DND-41 (cell line): ENCODE measurements around the gene MGAT2.

Source experiments
- ATAC-seq: fragments of 200-7000 bp; cut with Tn5 transposase; 3 replicates; pipeline ENCODE4 v1.9.1; 2021; ENCODE audit warnings: low read depth; ENCODE audit not compliant: insufficient read depth
- DNase-seq: peaks from one replicate; pipeline ENCODE4 v3.0.0-alpha.2; 2020
- H2AFZ ChIP-seq: 2 replicates; pipeline ENCODE4 v1.6.0; 2012; ENCODE audit warnings: low read depth, low read length
- H3K27ac ChIP-seq: 2 replicates; pipeline ENCODE4 v1.5.1; 2012; ENCODE audit warnings: low read length, inconsistent platforms
- H3K27me3 ChIP-seq: fragments of 200-600 bp; sonication (generic); 2 replicates; pipeline ENCODE4 v1.6.0; 2012; ENCODE audit warnings: low read length, mild to moderate bottlenecking, inconsistent platforms; ENCODE audit not compliant: insufficient read depth, poor library complexity
- H3K36me3 ChIP-seq: 2 replicates; pipeline ENCODE4 v1.5.1; 2012; ENCODE audit warnings: low read length, inconsistent platforms; ENCODE audit not compliant: insufficient read depth
- H3K4me1 ChIP-seq: 2 replicates; pipeline ENCODE4 v1.5.1; 2012; ENCODE audit warnings: mild to moderate bottlenecking, low read length; ENCODE audit not compliant: insufficient read depth
- H3K4me2 ChIP-seq: 2 replicates; pipeline ENCODE4 v1.6.0; 2012; ENCODE audit warnings: mild to moderate bottlenecking, moderate library complexity, low read length, inconsistent platforms; ENCODE audit not compliant: insufficient read depth
- H3K4me3 ChIP-seq, 2 experiments: fragments of 200-600 bp in 1 of 2; shearing (Covaris generic) in 1 of 2; 2 replicates each; pipeline ENCODE4 v1.5.1; 2012 to 2016; ENCODE audit warnings: inconsistent platforms in 2 of 2, low read length in 2 of 2, mild to moderate bottlenecking in 2 of 2, low read depth in 1 of 2, moderate library complexity in 1 of 2
- H3K79me2 ChIP-seq: 2 replicates; pipeline ENCODE4 v1.6.0; 2012; ENCODE audit warnings: low read length, inconsistent platforms; ENCODE audit not compliant: insufficient read depth
- H3K9ac ChIP-seq: 2 replicates; pipeline ENCODE4 v1.6.0; 2012; ENCODE audit warnings: low read depth, mild to moderate bottlenecking, inconsistent platforms, low read length, moderate library complexity
- H3K9me3 ChIP-seq: 2 replicates; pipeline ENCODE4 v1.5.1; 2012; ENCODE audit warnings: low read length, moderate library complexity, mild to moderate bottlenecking, inconsistent platforms; ENCODE audit not compliant: insufficient read depth, severe bottlenecking
- H4K20me1 ChIP-seq: 2 replicates; pipeline ENCODE4 v1.6.0; 2012; ENCODE audit warnings: low read length; ENCODE audit not compliant: insufficient read depth
- EZH2 ChIP-seq: IDR thresholded peaks from 3 replicates; pipeline ENCODE4 v1.6.1; 2012; ENCODE audit warnings: borderline replicate concordance, low read depth, mild to moderate bottlenecking, moderate library complexity, low read length, inconsistent platforms; ENCODE audit not compliant: severe bottlenecking
- TF ChIP-seq, protein P1 (sequence below): IDR thresholded peaks from 2 replicates; pipeline ENCODE4 v1.5.1; 2012; ENCODE audit warnings: borderline replicate concordance, low read length, moderate library complexity, mild to moderate bottlenecking; ENCODE audit not compliant: poor library complexity, severe bottlenecking; ENCODE audit errors: extremely low read depth

The MGAT2 gene

DNA sequence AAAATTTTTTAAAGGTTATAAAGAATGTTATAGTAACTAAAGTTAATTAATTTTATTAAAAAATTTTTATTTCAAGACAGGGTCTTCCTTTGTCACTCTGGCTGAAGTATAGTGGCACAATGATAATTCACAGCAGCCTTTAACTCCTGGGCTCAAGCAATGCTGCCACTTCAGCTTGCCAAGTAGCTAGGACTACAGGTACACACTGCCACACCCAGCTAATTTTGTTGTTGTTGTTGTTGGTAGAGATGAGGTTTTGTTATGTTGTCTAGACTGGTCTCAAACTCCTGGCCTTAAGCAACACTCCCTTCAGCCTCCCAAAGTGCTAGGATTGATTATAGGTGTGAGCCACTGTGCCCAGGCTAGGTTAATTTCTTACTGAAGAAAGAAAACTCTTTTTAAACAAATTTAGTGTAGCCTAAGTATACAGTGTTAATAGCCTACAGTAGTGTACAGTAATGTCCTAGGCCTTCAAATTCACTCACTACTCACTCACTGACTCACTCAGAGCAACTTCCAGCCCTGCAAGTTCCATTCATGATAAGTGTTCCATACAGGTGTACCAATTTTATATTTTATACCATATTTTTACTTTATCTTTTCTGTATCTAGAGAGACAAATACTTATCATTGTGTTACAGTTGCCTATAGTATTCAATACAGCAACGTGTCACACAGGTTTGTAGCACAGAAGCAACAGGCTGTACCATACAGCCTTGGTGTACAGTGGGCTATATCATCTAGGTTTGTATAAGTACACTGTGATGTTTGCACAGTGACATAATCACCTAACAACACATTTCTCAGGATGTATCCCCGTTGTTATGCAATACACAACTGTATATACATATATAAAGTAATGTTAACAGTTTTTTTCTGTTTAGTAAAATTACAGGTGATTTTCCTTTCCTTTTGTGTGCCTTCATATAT lies 39.2 kb downstream of the MGAT2 start:
- no peak for ATAC-seq
- H3K79me2 ChIP-seq = peaks cover 5% of the 10 kb centered on the region; the same call in 1 of the 2 replicates
- TF ChIP-seq EZH2 = no peak
- TF ChIP-seq, protein P1, sequence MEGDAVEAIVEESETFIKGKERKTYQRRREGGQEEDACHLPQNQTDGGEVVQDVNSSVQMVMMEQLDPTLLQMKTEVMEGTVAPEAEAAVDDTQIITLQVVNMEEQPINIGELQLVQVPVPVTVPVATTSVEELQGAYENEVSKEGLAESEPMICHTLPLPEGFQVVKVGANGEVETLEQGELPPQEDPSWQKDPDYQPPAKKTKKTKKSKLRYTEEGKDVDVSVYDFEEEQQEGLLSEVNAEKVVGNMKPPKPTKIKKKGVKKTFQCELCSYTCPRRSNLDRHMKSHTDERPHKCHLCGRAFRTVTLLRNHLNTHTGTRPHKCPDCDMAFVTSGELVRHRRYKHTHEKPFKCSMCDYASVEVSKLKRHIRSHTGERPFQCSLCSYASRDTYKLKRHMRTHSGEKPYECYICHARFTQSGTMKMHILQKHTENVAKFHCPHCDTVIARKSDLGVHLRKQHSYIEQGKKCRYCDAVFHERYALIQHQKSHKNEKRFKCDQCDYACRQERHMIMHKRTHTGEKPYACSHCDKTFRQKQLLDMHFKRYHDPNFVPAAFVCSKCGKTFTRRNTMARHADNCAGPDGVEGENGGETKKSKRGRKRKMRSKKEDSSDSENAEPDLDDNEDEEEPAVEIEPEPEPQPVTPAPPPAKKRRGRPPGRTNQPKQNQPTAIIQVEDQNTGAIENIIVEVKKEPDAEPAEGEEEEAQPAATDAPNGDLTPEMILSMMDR = no peak
- no peaks in the 10 kb centered on the region for H3K27me3 ChIP-seq
- H3K4me1 ChIP-seq = no peaks in the 10 kb centered on the region
- no peak overlapping the region for H3K9ac ChIP-seq
- no peak overlapping the region for H3K27ac ChIP-seq
- H3K4me2 ChIP-seq = no peak overlapping the region
- no peaks in the 10 kb centered on the region; the same call in 1 of the 2 replicates for H4K20me1 ChIP-seq
- H3K36me3 ChIP-seq = peaks cover 50% of the 10 kb centered on the region
- H3K9me3 ChIP-seq = no peaks in the 10 kb centered on the region
- H2AFZ ChIP-seq = no peak overlapping the region
- no peak overlapping the region for H3K4me3 ChIP-seq
- DNase-seq = no peak

DNA sequence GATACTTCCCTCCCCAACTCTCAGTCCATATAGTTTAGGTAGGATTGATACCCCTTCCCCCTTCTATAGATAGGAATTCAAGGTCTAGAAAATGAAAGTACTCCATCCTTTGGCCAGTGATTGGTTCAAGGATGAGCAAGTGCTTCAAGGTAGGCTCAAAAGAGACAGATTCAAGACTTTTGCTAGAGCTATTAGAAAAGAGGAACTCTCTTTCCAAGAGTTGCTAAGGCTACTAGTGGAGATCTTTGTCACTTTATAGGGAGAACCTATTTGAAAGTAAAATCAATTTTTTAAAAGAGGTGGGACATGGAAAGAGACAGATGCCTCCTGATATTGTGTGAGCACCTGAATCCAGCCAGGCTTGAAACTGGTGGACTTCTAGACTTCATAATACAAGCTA lies 49.9 kb downstream of the MGAT2 start:
- Histone ChIP-seq H3K4me2 (no peak overlapping the region), H3K36me3 (peaks cover 63% of the 10 kb centered on the region), H3K27ac (no peak overlapping the region), H4K20me1 (no peaks in the 10 kb centered on the region), H3K79me2 (no peaks in the 10 kb centered on the region; the same call in 1 of the 2 replicates), H3K4me1 (no peaks in the 10 kb centered on the region), H2AFZ (no peak overlapping the region), H3K27me3 (no peaks in the 10 kb centered on the region), H3K4me3 (no peak overlapping the region), H3K9me3 (no peaks in the 10 kb centered on the region), H3K9ac (no peak overlapping the region)
- ATAC-seq (no peak), DNase-seq (no peak)
- TF ChIP-seq, protein P1 = no peak
- no peak for TF ChIP-seq EZH2
